Endothelial cell of coronary artery (primary cell): ENCODE measurements around the gene SAYSD1. TPM values are rescaled to one million over a fixed set of nuclear protein-coding genes. Genes with fewer than 3 reads are reported as not detected.

Experiments
- total RNA-seq: library from RNA; depleted of rRNA; stranded (reverse); fragments of >200 nt; gene quantifications from 2 replicates; pipeline ENCODE4 v1.2.3, GENCODE V29; 2014

SAYSD1 gene, protein sequence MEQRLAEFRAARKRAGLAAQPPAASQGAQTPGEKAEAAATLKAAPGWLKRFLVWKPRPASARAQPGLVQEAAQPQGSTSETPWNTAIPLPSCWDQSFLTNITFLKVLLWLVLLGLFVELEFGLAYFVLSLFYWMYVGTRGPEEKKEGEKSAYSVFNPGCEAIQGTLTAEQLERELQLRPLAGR
- 8.9 and 9.5 TPM in 2 replicates for total RNA-seq

DNA sequence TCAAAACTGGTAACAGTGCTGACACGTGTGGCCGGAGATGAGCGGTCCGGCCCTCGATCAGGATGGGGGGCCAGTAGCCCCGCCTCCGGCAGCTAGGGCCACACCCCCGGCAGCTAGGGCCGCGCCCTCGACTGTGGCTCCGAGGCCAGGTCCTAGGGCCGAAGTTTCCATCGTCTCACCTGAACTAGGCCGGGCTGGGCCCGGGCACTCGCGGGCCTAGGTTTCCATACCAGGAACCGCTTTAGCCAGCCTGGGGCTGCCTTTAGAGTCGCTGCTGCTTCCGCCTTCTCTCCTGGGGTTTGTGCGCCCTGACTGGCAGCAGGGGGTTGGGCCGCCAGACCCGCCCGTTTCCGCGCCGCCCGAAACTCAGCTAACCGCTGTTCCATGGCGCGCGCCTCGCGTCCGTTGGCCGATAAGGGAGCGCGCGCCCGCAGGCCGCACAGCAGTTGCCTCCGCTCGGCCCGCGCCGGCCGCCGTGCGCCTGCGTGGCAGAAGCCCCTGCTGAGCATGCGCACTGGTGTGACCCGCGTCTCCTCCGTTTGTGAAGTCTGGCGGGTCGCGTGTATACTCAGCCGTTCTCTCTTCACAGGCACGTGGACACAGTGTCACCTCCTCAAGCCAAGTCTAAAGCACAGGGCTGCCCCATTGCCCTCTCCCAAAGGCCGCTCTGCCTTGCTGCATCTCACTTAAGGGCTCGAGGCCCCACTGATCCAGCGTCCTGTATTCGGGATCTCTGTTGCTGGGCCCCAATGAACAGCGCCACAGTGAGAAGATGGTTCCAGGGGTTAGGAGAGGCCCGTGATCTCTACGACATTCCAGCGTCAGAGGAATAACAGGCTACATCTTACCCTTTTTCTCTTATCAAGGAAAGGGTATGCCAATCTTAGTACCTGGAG, at the start of gene SAYSD1:
SAYSD1 (minus strand) TSS at position 483 of the 896 bp plus-strand sequence; CDS start at position 386, 97 bp downstream.

Other genes with a start within 250 kb of the SAYSD1 start
- gene GLP1R, start 66.4 kb downstream of the SAYSD1 start, total RNA-seq, result not detected in 2 replicates
- not detected in 2 replicates for gene KCNK5, start 114.3 kb upstream of the SAYSD1 start, total RNA-seq
- not detected in 2 replicates for gene KCNK17, start 199.2 kb upstream of the SAYSD1 start, total RNA-seq
- not detected in 2 replicates for gene KCNK16, start 207.5 kb upstream of the SAYSD1 start, total RNA-seq